LHCN-M2 (cell line): ENCODE data around the gene TP53I11. TPM values are rescaled to one million over a fixed set of nuclear protein-coding genes. Genes with fewer than 3 reads are reported as not detected.

Experiments
- DNase-seq: peaks from one replicate; pipeline ENCODE4 v3.0.0-alpha.2; 2012; ENCODE audit warnings: low read depth
- polyA plus RNA-seq: library from polyadenylated mRNA; unstranded; fragments of >200 nt; gene quantifications from one replicate; pipeline ENCODE4 v1.2.1, GENCODE V29; 2012; ENCODE audit warnings: missing spikeins
- total RNA-seq: library from RNA; depleted of rRNA; stranded (reverse); fragments of >200 nt; gene quantifications from 2 replicates; pipeline ENCODE4 v1.2.3, GENCODE V29; 2014; rRNA removed

Gene TP53I11, protein sequence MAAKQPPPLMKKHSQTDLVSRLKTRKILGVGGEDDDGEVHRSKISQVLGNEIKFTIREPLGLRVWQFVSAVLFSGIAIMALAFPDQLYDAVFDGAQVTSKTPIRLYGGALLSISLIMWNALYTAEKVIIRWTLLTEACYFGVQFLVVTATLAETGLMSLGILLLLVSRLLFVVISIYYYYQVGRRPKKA
- total RNA-seq: 13.3 and 21.6 TPM in 2 replicates
- 17.7 TPM for polyA plus RNA-seq

DNA sequence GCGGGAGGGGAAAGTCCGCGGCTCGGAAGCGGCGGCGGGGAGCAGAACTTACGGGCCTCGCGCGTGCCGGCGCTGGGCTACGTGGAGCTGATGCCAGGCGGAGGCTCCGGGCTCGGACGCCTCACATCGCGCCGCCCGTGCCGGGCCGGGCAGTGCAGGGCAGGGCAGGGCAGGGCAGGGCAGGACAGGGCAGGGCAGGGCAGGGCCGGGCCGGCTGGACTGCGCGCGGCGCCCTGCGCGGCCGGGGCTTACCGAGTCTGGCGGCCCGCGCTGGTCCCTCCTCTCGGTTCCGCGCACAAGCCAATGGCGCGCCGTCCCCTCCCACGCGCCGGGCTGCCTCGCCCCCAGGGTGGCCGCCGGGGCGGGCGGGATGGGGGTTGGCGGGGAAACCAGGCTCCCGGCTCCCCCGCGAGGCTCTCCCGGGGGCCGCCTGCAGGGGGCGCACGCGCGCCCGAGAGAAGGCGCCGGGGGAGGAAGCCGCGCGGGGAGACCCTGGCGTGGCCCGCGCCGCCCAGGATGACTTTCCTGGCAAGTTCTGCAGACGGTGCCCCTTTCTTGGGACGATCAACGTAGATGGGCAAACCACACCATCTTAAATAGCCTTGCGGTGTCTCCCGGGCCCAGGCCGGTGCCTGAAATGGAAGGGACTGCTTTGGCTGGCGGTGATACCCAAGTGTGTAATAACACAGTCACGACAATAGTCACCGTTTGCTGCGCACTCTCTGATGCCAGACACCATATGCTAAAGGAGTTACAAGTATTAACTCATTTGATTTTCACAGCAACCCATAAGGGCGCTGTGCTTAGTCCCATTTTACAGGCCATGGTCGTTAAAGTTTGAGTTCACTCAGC, at the start of gene TP53I11:
Gene TP53I11 (minus strand): TSS at position 259 of the 852 bp plus-strand sequence. CDS start 12,548 bp downstream, outside the sequence.
- peak; percentile 57 for DNase-seq

DNA sequence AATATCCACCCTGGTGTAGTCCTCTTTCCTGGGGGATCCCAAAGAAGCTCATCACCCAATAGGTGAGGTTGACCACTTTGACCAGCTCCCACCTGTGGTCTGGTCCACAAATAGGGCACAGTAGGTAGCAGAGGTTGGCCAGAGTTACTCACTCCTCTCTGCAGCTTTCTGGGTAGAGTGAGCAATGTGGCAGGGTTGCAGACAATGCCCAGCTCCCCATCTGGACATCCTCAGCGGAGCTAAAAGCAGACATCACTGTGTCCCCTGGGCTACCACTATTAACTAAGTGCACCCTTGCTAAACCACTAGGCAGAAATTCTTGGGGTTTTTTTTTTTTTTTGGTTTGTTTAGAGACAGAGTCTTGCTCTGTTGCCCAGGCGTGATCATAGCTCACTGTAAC, 48.4 kb upstream of the TP53I11 start:
- DNase-seq: no peak

DNA sequence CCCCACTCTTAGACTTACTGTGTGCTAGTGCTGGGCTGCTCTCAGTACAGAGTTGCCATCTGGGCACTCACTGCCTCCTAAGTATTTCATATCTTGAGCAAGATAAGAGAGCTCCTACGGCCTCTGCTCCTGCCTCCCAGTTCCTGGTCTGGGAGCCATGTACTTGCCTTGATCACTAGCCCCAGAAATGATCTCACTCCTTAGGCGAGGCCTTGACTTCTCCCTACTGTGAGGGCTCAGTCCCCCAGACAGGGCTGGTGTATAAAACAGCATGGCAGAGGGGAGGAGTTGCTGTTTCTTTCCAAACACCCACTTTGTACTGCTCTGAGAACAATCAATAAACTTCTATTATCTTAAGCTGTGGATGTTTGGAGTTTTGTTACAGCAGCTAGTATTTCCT, 47.4 kb upstream of the TP53I11 start:
- DNase-seq: no peak

DNA sequence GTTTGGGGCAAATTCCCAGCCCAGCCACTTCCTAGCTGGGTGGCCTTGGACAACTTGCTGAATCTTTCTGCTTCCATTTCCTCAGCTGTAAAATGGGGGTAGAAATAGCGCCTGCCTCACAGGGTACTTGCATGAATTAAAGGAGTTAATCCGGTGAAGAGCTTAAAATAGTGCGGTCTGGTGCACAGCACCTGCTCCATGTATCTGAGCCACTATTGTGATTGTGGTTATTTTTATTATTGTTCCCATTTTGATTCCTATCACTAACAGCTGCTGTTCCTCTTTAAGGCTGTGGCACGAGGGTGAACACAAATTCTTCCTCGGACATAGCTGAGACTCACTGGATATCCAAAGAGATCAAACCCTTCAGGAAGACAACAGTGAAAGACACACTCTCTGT, 46.9 kb upstream of the TP53I11 start:
- DNase-seq: peak; percentile 33

DNA sequence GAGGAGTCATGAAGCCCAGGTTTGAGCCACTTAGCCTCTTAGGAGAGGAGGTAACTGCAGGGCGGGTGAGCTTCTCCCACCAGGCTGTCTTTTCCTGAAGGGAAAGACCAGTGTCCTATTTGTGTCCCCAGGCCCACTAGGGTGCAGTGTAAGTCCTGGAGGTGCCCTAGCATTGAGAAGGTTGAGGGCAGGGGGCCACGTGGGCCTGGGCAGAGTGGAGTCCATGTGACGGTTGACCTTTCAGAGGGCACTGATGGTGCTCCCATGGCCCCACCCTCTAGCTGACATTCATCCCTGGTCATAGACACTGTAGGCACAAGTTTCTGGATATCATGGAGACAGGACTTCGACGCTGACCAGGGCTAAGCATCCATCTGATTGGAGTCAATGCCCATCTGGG, 44.1 kb upstream of the TP53I11 start:
- DNase-seq: no peak

DNA sequence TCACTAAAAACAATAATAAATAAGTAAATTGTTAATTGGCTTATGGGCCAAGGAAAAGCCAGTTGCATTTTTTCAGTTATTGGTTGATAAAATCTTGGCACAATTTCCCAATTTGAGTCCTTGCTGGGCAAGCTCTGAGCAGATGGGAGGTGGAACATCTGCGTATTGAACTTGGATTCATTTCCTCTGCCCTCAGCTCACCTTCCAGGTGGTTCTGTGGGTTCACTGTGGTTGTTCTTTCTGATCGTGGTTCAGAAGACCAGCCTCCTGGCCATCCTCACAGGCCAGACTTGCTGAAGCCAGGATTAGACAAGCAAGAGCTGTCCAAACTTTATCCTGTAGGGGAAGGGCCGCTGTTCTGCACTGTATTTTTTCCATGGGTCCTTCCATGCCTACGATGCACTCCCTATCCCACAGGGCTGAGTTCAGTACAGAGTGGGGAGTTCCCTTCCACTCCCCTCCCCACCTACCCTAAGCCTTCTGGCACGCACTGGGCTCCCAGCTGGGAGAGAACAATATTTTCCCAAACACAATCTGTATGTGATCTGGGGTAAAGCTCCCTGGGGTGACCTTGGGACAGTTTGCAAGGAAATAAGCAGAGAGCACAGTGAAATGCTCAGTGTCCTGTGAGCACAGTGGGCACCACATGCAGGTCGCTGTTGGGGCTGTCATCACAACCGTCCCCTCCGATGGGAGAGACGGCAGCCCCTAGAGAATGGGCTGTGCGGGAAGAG, 43.5 kb upstream of the TP53I11 start:
- no peak for DNase-seq

DNA sequence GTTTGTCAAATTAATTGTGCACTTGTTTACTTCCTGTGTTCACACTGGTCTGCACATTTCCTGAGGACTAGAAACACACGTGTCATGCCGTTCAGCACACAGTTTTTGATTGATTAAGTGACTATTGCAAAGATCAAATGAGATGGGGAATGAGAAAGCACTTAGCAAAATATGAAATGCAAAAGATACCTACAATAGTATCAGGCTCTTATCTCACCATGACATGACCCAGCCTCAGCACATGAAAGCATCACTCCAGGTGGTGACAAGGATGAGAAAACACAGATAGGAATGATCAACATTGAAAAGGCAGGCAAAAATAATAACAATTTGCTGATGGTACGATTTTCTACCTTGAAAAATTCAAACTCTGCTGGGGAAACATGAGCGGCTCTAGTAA, 42.1 kb upstream of the TP53I11 start:
- DNase-seq: no peak

DNA sequence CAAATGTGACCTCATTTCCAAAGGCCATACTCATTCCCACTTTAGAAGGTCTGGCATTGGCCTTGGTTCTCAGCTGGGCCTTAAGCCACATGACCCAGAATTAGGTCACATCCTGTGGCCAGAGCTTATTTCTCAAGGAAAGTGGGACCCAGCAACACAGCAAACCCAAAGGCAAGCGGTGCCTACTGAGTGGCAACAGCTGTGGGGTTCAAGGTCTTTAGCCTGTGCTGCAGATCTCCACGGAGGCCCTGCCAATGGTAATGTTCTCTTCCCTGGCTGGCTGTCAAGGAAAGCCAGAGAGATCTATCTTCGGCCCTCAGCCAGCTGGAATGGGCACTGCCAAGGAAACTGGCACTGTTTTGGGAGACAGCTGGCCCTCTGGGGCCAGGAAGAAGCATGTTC, 41.5 kb upstream of the TP53I11 start:
- peak; percentile 25 for DNase-seq

DNA sequence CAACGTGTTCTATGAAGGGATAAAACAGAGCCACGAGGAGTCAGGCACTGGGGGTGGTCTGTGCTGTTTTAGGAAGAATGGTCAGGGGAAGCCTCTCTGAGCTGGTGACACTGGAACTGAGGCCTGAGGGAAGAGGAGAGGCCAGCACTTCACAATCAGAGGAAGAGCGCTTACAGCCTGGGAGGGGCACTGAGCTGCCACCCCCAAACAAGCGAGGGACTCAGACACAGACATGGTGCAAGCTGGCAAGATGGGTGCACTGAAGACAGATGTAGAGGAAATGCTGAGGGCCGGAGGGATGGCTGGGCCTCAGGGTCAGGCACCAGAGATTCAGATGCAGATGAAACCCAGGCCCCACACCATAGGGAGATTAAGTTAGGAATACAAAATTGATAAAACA, 40.0 kb upstream of the TP53I11 start:
- no peak for DNase-seq

DNA sequence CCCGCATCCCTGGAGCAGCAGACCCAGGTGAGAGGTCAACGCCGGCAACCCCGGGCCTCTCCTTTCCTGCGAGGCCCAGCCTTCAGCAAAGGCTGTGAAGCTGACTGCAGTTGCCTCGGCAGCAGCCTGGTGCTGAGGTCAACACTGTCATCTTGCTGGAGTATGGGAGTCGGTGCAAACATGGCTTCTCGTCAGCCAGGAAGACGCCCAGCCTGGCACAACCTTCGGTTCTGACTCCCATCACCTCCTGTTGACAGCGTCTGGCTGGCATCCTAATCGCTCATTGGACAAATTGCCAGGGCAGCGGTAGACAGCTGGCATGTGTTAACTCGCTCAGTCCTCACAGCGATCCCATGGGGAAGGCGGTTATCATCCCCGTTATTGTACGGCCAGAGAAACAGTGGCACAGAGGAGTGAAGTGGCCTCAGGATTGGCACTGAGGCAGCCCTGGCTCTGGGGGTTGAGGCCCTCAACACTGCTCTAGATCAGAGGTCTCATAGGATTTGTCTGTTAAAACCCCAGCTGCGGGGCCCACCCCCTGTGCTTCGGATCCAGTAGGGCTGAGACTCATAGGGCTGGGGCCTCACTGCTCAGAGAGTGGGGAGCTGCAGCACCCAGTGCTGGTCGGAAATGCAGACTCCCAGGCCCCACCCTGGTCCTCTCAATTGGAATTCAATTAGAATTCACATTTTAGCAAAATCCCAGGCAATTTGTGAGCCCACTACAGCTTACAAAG, 39.3 kb upstream of the TP53I11 start:
- peak; percentile 11 for DNase-seq

DNA sequence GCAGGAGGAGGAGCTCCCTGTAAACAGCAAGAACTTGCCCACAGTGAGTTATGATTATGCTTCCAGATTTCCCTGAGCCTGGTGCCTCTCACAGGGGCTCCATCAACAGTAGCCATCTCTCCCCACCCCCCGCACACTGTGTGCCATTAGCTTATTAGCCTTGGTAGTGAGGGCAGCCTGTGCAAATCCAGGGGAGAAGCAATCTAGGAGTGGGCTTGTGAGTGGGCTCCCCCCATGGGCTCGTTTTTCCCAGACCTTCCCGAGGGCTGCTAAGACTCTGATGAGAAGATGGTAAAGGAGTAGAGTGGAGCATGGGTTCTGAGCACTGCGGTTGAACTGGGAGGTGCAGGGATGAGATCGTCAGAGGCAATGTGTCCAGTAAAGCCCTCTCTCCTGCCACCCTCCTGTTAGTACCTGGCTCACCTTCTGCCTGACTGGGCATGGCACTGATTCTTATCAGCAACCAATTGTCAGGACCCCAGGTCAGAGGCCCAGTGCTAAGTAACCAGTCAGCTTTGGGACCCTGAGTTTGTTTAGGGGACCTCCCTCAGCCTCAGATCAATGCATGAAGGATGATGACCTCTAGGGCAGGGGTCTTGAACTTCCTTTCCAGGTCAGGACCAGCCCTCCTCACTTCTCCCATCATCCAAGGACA, 38.4 kb upstream of the TP53I11 start:
- no peak for DNase-seq

DNA sequence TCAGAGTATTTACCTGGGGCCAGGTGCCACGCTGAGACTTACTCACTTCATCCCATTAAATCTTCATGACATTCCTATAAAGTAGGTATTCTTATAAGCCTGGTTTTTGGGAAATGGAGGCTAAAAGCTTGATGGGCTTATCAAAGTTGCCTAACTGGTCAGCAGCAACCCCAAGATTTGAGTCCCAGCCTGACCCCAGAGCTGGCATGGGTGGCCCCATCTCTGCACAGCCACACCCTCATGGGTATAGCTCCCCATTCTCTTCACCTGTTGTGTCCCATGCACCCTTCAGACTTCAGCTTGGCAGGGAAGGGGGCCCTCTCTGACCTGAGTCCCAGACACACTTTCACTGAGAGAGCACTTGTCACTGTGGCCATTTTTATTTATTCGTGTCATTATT, 37.4 kb upstream of the TP53I11 start:
- no peak for DNase-seq

DNA sequence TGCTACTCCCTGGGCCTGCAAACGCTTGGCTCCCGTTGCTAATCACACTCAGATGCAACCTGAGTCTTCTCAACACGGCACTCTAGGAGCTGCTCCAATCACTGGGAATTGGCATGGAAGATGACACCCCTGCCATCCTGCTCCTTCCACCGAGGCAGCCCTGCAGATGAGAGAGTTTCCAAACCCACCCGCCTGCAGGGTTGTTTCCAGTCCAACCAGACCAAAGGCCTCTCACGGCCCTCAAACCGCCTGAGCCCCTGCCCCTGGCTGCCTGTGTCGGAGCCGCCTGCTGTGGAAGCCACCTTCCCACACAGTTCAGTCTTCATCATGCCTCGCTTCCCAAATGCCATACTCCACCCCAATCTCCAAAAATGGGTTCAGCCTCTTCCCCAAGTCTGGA, 36.8 kb upstream of the TP53I11 start:
- no peak for DNase-seq

DNA sequence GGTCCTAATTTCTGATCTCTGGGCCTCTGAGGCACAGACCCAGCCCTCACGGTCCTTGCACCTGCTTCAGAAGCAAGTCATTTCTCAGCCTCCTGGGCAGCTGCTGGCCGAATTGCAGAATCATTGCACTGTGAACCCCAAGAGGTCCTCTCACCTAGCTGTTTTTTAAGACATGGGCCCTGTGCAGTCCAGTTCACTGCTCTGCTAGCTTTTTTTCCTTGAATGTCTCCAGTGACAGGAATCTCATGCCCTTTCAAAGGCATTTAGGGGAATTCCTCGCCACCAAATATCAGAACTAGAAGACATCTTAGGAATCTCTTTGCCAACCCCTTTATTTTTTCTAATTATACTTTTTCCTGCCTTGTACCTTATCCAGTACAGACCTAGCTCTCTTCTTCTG, 35.6 kb upstream of the TP53I11 start:
- no peak for DNase-seq

DNA sequence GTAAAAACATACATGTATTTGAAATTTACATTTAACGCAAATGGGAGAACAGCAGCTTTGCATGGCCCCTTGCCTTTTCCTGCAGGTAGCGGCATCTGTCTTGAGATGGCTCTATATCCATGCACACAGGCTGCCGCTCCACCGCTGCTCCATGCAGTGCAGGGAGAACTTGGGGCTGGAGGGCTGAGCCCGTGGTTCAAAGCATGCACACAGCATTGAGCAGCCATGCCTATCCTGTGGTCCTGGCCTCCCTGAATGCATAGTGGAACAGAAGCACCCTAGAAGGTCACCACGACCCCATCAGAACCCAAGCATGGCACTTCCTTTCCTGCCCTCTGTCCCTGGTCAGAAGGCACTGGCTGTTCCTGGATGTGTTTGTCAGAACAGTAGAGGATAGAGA, 35.0 kb upstream of the TP53I11 start:
- no peak for DNase-seq

DNA sequence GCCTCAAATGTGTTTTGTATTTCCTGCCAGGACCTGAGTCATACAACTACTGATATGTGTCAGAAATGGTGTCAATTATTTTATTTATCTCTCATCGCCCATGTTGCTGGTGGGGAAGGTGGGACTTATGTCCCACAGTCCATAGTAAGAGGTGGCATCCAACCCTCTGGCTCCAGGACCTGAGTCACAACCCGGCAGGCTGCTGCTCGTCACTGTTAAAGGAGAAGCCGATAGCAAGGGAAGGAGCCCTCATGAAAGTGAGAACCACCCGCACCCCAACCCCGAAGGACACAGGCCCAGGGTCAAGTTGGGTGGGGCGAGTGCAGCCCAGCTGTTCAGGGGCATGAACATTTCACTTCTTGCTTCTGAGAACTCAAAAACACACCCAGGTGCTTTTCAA, 33.1 kb upstream of the TP53I11 start:
- no peak for DNase-seq

DNA sequence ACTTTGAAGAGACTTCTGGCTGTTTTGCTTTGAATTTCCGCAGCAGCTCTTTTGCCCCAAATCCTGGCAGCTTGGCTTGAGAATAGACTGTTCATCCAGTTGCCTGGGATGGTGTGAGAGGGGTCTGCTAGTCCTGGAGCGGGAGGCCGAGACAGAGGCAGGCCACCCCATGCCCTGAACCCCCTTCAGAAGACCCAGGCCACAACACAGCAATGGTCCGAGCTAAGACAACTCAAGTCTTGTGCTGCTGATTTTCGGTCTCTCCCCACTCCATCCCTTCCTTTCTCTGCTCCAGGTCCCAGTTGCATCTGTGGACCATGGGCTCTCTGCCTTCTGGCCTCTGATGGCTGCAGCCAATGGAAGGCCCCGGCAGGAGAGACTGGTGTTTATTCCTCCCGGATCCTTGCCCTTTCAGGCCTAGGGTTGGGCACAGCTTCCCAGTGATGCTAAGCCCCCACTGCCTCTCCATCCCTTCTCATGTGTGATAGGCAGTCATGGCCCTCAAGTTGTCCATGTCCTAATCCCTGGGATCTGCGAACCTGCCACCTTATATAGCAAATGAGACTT, 31.9 kb upstream of the TP53I11 start:
- DNase-seq: no peak

DNA sequence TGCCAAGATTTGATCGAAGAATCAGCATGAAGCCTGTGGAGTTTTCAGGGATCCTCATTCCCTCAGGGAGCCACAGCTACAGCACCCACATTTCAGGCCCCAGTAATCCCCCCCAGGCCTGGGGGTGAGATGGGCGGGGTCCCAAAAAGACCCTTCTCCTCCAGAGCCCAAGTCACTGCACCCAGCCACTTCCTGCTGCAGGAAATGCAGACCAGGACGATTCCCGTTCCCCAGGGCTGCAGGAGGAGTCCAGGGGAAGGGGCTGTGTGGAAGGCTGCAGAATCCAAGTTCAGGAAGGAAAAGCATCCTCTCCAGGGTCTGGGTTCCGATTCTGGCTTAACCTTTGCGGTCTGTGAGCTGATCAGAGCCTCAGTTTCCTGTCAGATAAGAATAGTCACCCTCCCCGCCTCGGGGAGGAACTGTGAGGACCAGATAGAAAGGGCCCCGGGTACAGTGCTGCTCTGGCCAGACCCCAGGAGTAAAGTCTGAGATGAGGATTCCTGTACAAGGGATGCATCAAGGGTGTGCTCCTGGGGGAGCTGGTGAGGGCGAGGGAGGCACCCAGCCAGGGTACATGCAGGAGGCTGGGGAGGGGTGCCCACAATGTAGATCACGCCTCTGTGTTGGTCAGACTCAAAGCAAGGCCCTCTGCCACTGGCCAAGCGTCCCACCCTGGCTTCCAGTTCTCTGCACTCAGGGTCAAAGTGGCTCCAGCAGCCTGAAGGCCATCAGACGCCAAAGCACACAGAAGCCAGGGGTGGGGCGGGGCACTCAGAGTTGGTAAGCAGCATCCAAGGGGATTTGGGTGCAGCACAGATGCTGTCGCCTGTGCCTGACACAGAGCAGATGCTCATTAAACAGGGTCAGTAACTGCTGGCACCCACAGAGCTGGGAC, 30.1 kb upstream of the TP53I11 start:
- DNase-seq: no peak

DNA sequence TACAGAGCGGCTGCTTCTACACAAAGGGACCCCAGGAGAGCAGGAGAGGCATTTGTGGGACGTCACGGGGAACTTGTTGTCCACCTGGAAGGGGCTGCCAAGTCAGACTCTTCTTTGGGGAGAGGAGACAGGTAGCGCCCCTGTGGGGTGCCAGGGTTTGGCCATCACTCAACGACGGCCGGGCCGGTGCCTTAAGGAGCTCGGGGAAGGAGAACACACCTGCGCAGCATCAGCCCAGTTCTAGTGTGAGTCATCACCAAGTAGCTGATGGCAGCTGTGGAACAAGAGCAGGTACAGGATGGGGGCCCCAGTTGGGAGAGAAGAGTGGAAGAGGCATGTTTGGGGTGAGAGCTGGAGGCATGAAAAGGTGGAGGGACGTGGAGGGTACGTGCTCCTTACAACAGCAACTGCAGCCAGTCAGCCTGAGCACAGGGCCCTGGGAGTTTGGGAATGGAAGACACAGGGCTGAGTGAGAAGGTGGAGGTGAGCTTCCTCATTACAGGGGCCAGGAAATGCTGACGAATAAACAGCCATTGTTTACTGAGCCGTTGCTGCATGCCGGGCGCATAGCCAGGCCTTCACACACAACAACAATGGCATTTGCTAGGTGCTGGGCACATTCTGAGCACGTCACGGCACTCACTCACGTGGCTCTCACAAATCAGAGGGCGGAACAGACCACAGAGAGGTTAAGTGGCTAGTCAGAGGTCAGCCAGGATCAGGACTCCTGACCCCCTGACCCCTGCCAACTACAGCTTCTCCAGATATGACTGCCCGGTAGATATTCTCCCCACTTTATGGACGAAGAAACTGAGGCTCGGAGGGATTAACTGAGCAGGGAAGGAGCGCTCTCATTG, 29.1 kb upstream of the TP53I11 start:
- DNase-seq: no peak
